ENCODE data around the gene CACNA1B.
A peak's percentile ranks its signal among the peaks of the same experiment; 100 is the strongest.
"Not testable (repeated sequence)": the region's sequence is repeated elsewhere in the genome, so short reads cannot be mapped to it uniquely, and the experiment has no call there.

The CACNA1B gene

DNA sequence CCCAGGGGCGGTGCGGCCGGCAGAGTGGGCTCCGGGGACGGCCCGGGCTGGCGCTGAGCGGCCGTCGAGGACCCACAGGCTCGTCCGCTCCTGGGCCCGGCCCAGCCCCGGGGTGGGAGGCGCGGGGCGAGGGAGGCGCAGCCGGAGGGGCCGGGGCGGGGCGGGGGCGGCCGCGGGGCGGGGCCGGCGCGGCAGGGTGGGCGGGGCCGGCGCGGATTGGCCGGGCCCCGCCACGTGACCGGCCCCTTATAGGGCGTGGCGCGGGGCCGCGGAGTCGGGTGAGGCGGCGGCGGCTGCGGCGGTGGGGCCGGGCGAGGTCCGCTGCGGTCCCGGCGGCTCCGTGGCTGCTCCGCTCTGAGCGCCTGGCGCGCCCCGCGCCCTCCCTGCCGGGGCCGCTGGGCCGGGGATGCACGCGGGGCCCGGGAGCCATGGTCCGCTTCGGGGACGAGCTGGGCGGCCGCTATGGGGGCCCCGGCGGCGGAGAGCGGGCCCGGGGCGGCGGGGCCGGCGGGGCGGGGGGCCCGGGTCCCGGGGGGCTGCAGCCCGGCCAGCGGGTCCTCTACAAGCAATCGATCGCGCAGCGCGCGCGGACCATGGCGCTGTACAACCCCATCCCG, at the start of gene CACNA1B:
Gene CACNA1B, plus strand, starts transcription at position 277 of the 617 bp plus-strand sequence. Its CDS starts 152 bp downstream, at position 429.
- not testable (repeated sequence) for DNase-seq (ENCODE audit: low read depth in 2 of 2)

DNA sequence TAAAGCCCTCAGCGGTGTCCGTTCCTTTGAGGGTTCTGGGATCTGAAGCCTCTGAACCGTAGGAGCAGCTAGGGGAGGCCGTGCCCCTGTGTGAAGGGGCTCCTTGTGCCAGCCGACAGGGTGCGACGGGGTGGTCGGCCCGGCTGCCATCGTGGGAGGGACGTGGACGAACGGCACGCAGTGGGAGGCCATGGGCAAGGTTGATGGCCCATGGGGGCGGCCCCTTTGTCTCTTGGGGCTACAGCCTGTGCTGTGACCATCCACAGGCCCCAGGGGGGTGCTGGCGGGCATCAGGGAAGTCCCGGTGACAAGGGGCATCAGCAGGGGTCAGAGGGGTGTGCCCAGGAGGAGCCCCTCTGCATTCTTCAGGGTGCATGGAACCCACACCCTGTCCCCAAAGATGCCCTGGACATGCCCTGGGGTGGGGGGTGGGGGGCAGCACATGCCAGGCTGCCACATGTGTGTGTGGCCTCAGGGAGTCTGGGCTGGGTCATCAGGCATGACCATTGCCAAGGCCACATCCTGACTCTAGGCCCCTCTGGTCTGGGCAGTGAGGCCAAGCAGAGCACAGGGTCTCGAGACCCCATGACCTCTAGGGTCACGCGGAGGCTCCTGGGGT, 49.6 kb upstream of the CACNA1B start:
- DNase-seq (ENCODE audit: low read depth in 2 of 2), result no peak

DNA sequence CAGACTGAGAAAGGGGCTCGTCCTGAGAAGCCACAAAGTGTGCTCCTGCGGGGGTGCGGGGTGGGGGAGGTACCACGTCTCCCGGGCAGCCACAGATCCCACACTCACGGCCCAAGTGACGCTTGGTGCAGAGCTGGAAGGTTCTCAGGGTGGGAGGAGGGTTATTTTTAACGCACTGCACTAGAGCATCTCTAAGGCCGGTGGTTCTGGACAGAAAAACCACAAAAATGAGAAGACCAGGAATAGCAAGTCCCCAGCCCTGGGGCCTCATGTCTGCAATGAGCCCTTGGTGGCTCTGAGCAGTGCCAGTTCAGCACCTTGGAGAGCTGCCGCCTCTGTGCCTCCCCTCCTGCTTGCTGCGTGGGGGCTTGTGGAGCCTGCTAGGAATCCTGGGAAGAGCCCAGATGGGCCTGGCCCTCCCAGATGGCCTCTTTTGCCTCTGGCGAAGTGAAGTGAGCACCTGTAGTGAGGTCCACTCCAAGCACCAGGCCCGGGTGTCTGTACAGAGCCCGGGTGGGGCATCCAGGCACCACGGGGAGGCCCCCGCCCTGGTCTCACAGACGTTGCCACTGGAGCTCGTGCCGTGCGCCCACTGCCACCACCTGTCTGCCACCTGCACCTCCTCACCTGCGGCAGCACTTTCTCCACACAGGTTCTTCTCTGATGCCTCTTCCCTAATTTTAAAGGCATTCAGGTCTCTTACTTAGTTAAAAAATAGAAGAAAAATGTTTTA, 48.9 kb upstream of the CACNA1B start:
- DNase-seq (ENCODE audit: low read depth in 2 of 2), result peak in 1 of 2 experiments; percentile 1

DNA sequence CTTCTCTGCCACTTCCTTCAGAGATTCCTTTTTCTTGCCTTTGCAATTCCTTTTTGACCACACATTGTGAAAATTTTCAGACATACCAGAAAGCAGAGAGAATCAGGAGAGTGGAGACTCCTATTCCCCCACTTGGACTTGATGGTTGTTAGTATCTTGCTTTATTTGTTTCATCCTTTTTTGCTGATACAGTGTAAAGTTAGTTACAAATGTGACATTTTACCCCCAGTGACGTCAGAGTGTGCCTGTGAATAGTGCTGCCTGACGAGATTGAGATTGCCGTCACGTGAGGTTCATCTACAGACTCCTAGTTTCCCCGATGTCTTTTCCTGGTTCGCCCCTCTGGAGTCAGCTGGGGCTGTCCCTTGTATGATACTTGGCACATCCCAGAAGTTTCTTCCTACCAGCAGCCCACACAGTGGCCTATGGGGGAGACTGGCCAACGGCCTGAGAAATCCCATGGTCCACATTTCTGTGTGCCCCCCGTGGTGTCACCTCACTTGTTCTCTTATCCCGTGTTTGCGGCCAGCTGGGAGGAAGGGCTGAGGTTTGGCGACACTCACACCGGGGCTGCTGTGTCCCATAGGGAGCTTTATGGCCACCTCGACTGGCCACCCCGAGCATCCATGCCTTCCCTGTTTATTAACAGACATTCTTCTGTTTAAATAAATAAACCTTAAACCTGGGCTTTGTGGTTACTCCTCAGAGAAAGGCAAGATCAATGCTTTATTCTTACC, 48.2 kb upstream of the CACNA1B start:
- no peak for DNase-seq (ENCODE audit: low read depth in 2 of 2)

DNA sequence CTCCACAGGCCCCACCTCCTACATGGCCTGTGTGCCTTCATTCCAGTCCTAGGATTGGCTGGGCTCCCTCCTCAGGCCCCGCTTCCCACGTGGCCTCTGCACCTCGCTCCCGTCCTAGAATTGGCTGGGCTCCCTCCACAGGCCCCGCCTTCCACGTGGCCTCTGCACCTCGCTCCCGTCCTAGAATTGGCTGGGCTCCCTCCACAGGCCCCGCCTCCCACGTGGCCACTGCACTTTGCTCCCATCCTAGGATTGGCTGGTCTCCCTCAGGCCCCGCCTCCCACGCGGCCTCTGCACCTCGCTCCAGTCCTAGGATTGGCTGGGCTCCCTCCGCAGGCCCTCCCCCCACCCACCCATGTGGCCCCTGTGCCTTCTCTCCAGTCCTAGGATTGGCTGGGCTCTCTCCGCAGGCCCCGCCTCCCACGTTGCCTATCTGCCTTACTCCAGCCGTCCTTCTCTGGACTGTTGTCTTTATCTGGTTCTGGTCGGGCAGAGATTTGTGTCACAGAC, 45.3 kb upstream of the CACNA1B start:
- DNase-seq (ENCODE audit: low read depth in 2 of 2), result no peak

DNA sequence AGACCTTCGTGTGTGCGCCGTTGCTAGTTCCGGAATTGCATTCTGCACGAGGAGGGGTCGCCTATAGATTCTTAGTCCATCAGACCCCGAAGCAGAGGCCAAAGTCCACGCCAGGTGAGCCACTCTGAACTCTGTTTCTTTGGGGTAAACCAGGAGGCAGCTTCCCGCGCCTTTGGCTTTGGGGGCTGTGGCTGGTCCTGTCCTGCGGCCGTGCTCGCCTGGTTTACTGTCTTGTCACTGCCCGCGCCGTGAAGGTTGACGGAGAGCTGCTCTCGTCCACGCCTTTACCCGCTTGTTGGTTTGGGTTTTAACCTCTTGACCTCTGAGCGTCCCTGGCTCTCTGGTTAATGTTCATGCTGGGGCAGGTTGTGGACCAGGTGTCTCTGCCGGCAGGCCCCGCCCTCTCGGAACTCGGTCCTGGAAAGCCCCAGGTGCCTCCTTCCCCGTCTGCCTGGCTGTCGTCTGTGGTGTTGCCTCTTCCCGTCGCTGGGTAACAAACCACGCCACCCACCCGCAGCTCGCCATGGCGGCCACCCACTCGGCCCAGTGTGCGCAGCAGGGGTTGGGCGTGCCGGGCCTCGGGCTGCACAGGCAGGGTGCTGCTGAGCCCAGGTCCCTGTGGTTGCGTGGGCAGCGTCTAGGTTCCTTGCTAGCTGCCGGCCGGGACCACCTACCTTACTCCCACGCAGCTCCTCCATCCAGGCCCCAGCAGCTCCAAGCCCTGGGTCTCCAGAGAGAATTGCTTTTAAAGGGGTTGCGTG, 44.6 kb upstream of the CACNA1B start:
- no peak for DNase-seq (ENCODE audit: low read depth in 2 of 2)

DNA sequence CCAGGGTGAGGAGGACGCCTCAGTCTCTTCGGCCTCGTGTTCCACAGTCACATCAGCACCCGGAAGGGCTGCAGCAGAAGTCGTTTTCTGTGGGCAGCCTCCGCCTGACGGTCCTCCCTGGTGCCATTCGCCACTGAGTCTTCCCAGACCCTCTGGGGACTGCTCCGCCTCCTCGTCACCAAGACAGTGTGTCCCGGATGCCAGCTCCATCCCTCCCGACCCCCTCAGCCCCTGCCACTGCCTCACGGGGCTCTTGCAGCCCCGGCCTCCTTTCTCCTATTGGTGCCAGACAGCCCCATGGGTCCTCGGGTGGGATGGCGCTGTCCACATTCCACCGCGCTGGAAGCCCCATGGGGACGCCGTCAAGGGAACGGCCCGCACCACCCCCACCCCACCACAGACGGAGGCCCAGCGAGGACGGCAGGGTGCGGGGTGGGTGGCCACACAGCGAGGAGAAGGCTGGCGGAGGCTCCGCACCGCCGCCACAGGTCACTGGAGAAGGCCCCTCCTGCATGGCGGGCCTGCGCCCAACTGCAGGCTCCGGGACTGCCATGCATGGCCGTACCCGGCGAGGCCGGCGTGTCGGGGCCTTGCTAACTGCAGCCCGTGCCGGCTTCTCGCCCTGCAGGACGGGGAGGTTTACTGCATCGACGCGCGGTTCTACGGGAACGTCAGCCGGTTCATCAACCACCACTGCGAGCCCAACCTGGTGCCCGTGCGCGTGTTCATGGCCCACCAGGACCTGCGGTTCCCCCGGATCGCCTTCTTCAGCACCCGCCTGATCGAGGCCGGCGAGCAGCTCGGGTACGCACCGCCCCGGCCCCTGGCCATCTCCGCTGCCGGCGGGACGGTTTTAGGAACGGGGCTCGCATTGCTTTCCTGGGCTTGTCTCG, 43.6 kb upstream of the CACNA1B start:
- no peak for DNase-seq (ENCODE audit: low read depth in 2 of 2)

DNA sequence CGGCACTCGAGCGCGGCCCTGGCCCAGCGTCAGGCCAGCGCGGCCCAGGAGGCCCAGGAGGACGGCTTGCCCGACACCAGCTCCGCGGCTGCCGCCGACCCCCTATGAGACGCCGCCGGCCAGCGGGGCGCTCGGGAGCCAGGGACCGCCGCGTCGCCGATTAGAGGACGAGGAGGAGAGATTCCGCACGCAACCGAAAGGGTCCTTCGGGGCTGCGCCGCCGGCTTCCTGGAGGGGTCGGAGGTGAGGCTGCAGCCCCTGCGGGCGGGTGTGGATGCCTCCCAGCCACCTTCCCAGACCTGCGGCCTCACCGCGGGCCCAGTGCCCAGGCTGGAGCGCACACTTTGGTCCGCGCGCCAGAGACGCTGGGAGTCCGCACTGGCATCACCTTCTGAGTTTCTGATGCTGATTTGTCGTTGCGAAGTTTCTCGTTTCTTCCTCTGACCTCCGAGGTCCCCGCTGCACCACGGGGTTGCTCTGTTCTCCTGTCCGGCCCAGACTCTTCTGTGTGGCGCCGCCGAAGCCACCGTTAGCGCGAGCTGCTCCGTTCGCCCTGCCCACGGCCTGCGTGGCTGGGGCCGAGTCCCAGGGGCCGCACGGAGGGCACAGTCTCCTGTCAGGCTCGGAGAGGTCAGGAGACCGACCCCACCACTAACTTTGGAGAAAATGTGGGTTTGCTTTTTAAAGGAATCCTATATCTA, 42.6 kb upstream of the CACNA1B start:
- DNase-seq (ENCODE audit: low read depth in 2 of 2), result no peak

DNA sequence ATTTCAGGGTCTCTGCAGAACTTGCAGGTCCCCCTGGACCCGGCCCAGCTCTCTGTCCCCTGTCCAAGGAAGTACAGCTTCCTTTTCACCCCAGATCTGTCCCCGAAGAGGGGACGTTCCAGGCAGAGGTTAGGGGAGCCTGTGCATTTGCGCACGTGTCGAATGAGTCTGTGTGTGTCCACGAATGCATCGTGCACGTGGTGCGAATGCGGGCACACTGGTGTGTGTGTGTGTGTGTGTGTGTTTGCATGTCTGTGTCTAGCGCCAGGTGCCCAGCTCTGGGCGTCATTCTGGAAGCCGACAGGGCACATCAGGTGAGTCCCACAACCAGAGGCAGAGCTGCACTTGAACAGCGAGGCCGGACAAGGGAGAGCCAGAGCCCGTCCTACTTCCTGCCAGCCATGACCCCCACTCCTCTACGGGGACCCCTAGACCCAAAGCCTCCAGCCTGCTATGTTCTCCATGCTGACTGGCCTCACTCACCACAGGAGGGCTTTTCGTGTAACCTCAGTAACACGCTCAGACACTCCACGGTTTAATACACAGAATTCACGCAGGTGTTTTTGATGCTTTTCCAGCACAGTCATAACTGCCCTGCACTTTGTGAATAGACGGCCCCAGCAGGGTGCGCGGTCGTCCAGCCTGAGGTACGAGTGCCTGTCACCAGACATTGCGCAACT, 41.3 kb upstream of the CACNA1B start:
- no peak for DNase-seq (ENCODE audit: low read depth in 2 of 2)

DNA sequence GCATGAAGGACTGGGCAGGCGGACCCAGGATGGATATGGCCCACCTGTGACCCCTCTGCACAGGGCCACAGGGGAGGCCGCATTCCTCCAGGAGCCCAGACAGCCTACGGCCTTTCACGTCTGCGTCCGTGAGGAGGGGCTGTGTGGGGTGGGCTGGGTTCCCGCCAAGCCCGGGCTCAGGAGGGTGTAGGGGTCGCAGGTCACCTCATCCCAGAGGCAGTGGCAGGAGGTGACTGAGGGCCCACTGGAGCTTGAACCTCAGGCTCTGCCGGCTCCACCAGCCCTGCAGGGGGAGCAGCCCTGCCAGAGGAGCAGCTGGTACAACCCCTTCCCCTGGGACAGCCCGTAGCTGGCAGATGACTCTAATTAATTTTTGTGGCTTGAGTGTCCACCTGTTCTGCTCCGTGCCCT, 40.7 kb upstream of the CACNA1B start:
- DNase-seq (ENCODE audit: low read depth in 2 of 2), result no peak

DNA sequence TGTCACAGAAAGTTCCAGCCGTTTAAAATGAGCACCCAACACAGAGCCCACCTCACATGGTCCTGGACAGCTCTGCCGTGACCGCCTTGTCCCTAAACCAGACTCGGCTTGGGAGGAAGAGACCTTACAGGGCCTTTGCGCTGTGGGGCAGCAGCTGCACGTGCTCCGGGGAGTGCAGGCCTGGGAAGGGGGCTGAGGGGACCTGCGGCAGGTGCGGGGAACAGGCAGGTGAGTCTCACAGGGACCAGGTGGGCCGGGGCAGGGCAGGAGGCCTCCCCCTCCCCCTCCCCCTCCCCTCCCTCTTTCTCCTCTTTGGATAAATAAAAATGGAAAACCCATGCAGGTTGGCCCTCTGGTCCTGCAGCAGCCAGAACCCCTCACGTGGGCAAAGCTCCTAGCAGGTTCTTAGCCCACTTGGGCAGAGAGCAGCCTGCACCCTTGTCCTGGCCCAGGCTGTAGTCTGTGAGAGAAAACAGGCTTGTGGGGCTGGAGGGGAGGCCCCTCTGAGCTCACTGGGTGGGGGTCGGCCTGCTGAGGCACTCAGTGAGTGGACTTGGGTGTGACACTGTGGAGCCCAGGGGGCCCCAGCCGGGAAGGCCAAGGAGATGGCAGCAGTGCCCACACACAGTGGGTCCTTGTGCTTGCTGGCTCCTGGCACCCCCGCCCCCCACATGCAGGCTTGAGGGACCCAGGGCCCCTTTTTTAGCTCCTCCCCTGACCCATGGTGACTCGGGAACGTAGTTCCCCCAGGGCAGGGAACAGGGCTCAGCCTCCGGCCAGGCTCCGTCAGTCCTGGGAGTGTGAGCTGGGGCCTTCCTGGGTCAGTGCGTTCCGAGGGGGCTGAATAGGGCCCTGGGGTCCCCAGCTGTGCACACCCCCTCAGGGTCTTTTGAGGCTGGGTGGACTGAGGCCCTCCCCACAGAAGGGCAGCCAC, 40.0 kb upstream of the CACNA1B start:
- DNase-seq (ENCODE audit: low read depth in 2 of 2), result no peak

DNA sequence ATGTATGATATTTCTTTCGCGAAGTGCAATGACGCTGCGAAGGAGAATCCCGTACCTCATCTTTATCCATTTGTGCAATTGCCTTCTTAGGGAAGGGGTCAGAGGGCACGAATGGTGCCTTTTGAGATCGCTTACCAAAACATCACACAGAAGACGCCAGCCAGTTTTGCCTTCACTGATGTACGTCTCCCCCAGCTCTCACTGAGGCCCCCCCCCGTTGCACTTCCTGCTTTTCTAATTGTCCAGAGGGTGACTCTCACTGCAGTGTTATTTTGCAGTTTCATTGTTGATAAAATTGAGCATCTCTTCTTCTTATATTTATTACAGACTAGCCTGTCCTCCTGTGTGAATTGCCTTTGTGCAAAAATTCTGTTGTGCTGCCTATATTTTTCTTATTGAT, 39.0 kb upstream of the CACNA1B start:
- DNase-seq (ENCODE audit: low read depth in 2 of 2), result no peak

DNA sequence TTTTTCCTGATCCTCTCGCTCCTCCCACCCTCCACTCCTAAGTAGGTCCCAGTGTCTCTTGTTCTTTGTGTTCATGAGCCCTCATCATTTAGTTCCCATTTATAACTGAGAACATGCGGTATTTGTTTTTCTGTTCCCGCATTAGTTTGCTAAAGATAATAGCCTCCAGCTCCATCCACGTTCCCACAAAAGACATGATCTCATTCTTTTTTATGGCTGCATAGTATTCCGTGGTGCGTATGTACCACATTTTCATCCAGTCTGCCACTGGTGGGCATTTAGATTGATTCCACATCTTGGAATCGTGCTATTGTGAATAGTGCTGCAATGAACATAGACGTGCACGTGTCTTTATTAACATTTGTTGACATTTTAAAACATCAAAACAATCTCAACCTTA, 34.2 kb upstream of the CACNA1B start:
- DNase-seq (ENCODE audit: low read depth in 2 of 2), result no peak

DNA sequence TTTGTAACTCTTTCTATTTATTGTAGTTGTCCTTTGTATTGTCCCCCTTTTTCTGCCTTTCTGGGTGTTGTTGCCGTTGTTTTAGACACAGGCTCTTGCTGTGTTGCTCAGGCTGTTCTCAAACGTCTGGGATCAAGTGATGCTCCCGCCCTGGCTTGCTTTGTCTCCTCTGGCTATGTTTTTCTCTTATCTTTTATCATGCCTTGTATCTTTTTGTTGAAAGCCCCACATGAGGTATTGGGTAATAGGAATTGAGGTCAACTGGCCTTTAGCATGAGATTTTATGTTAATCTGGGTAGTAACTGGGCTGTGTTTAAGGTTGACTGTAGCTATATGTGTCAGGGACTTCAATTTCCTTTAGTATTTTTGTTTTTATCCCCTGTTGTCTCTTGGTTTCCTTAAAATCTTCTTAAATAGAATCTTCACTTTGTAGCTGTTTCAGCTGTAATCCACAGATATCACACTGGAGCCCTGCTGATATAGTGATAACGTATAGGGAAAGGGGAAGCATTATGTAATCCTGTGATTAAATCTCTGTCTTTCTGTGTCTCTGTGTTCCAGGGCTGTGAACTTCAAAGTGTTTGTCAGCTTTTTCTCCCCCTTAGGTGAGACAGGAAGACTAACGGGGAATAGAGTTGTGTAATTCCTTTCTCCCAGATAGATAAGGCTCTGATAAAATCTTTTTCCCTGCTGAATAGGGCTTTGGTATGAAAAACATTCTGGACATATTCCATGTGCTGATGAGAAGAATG, 25.9 kb upstream of the CACNA1B start:
- DNase-seq (ENCODE audit: low read depth in 2 of 2), result no peak

DNA sequence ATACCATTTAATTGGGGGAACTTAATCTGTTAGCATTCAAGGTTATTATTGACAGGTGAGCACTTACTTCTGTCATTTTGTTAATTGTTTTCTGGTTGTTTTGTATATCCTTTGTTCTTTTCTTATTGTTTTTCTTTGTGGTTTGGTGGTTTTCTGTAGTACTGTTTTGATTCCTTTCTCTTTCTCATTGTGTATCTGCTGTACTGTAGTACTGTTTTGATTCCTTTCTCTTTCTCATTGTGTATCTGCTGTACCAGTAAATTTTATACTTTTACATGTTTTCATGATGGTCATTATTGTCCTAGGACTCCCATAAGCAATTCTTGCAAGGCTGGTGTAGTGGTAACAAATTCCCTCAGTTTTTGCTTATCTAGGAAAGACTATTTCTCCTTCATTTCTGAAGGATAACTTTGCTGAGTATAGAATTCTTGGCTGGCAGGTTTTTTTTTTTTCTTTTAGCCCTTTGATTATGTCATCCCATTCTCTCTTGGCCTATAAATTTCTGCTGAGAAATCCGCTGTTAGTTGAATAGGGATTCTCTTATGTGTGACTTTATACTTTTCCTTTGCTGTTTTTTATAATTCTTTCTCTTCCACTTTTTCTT, 24.1 kb upstream of the CACNA1B start:
- DNase-seq (ENCODE audit: low read depth in 2 of 2), result no peak

DNA sequence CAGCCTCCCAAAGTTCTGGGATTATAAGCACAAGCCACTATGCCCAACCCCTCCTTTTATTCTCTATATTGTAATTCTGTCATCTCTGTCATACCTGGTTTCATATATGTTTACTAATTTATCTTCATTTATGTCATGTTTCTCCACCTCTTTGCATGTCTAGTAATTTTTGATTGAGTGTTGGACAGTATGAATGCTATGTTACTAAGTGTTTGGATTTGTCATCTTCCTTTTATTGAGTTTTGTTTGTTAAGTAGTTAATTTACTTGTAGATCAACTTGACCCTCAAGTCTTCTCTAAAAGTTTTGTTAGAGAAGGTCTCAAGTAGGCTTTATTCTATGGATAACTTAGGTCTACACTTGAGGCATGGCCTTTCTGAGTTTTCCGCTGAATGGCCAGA, 17.2 kb upstream of the CACNA1B start:
- no peak for DNase-seq (ENCODE audit: low read depth in 2 of 2)

DNA sequence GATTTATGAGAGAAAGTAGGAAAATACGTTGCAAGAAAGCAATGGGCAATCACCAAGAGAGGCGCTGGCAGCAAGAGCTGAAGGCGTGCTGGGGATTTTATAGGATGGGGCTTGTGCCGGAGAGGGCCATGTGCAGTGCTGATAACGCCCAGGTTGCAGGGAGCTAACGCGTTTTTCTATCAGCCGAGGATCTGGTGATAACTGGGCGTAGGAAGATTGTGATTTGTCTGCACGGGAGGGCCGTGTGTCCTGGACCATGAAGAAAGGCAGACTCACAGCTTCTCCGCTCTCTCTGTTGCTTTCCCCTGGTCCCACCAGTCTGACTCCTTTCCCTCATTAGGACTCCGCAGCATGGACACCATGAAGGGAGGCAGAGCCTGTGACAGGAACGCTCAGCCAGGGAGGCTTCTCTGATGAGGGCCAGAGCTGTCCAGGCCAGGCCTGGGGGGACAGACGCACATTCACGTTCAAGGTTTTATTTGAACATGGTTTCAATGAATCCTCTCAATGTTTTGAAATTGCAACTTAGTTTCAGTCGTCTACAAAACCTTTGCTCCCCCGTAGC, 11.9 kb upstream of the CACNA1B start:
- DNase-seq (ENCODE audit: low read depth in 2 of 2), result no peak

All from fibroblast of skin of left quadriceps (primary cell).